NCI-H774 (cell line): Measurements from ENCODE around the gene OR2H1.

Experiments
- DNase-seq: peaks from one replicate; lab custom pipeline; 2025; lab: John Stamatoyannopoulos, UW

Gene OR2H1

GRCh38 chr6:29483735-29484134 is 26.8 kb downstream of the OR2H1 start:
- DNase-seq = no peak

- DNase-seq = no peak
Measured at GRCh38 chr6:29486577-29486976, 29.6 kb downstream of the OR2H1 start.

DNA sequence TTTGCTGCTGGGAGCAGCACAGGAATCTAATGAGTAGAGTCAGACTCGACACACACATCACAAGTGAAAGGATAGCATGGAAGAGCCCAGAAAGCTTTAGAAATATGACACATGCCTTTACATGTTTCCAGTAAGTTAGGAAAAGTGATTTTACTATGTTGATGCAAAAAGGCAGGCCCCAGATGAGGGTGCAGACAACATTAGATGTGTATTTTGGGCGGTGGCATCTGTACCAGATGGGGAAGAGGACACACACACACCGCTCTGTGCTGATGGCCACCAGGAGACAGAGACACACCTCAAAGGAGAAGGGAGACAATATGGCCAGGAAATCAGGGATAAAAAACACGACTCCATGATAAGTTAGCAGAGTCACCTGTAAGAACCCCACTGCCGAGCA is 30.2 kb downstream of the OR2H1 start:
- DNase-seq = no peak

GRCh38 chr6:29487660-29488059 is 30.7 kb downstream of the OR2H1 start, which contains the start of gene MAS1L:
Gene MAS1L (minus strand): TSS chr6:29487956. CDS start chr6:29487902, 54 bp downstream.
- DNase-seq = no peak

DNA sequence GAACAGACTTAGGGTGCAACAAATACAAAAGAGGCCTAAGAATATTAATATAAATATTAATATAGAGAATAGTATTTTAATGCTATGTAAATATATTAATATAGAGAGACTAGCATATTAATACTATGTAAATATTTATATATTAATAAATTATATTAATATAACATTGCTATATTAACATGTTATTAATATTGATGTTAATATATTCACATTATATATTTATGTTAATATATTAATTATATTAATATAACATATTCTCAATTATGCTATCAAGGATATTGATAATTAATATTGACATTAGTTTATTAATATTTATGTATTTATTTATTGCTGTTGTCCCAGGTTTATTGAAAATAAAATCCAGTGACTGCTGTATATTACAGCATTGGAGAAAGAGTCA is 31.9 kb downstream of the OR2H1 start:
- DNase-seq = no peak

DNA sequence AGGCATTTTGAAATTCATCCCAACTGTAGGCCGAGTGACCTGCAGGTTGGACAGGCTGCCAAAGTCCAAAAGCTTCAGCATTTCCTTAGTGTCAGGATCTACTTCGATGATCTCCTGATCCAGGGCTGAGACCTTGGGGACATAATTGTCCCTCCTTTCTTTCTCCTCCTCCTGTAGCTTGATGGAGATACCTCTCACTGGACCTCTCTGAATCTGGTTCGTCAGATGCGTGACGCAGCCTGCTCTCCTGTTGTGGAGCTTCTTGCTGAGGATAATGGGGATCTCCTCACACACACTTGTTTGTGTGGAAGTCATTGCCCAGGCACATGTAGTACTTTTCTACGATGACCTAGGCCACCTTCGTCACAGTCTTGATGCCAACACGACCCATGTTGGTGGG is 32.3 kb downstream of the OR2H1 start:
- no peak for DNase-seq

DNA sequence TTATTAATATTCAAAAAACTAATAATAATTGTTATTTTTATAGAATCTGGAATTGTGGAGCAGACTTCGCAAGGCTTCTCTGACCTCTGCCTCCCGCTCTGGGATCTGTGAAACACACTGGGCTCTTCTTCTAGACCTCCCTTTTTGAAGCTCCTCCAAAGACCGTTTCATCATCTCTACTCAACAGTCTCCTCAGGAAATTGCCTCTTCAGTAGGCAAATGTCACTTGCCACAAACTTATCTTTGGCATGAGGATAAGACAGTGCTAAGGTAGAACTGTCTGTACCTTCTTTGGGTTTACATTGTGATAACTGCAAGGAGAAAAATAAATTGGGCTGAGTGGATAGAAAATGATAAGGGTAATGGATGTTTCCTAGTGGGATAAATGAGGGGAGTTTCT is 33.1 kb downstream of the OR2H1 start:
- no peak for DNase-seq

GRCh38 chr6:29490552-29490951 is 33.6 kb downstream of the OR2H1 start:
- no peak for DNase-seq

DNA sequence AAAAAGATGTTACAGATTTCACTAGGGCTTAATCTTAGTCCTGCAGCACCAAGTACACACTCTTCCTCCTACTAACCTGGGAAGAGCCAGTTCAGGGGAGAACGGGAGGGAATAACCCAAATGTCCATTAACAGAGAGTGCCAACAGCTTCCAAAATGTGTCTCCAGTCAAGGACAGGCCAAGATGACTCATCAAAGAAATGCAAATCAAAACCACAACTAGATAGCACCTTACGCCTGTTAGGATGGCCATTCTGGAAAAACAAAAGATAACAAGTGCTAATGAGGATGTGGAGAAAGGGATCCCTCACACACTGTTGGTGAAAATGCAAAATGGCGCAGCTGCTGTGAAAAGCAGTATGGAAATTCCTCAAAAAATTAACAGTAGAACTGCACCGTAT is 34.6 kb downstream of the OR2H1 start:
- DNase-seq = no peak

- no peak for DNase-seq
Measured at GRCh38 chr6:29493261-29493660, 36.3 kb downstream of the OR2H1 start.

DNA sequence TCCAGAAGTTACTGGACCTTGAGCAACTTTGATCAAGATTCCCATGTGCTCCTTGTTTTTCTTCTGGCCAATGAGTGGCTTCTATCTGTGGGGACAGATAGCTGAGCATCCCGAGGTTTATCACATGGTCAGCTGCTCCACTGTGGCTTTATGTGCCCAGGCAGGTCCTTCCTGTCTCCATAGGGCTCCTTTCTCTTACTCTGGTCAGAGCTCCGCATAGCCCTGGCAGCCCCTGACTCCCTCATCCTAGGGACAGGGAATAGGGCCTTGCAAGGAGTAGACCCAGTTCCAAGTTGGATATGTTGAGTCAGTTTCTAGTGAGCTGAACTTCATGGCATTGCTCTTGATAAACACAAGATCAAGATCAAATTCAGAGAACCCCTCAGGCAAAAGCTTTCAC is 37.2 kb downstream of the OR2H1 start:
- no peak for DNase-seq

- DNase-seq = no peak
Measured at GRCh38 chr6:29495571-29495970, 38.6 kb downstream of the OR2H1 start.

- DNase-seq = no peak
Measured at GRCh38 chr6:29496961-29497360, 40.0 kb downstream of the OR2H1 start.

DNA sequence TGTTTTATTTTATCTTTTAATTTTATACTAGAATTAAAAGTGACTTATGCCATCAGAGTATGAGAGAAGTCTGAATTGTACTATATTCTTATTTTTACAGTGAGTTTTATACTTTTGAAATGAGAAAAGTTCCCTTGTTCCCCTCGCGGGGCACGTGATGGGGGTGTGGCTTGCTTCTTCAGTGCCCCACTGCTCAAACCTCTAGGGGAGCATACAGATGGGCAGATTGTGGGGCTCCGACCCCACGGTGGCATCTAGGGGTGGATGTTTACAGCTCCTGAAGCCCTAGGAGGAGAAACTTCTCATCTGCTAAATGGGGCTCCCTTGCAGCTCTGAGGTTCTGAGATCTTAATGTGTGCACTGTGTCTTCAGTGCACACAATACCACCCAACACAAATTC is 42.7 kb downstream of the OR2H1 start:
- no peak for DNase-seq

- no peak for DNase-seq
Measured at GRCh38 chr6:29500594-29500993, 43.6 kb downstream of the OR2H1 start.

GRCh38 chr6:29501106-29501505 is 44.2 kb downstream of the OR2H1 start:
- no peak for DNase-seq

GRCh38 chr6:29502181-29502580 is 45.2 kb downstream of the OR2H1 start:
- DNase-seq = no peak

DNA sequence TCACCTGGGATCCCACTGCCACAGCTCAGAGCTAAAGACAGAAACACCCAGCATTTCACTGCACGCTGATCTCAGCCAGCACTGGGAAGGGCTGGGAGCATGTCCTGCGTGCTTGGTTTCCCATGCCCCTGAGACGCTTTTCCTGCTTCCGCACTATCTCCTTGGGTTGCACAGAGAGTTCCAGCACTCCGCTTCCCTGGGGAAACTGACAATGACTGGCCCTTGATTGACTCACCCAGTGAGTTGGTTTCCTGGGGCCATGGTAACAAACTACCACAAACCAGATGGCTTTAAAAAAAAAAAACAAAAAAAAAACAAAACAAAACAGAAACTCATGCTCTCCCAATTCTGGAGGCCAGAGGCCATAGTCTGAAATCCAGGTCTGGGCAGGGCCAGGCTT is 45.6 kb downstream of the OR2H1 start:
- no peak for DNase-seq

GRCh38 chr6:29504961-29505360 is 48.0 kb downstream of the OR2H1 start:
- no peak for DNase-seq

- DNase-seq = no peak
Measured at GRCh38 chr6:29505808-29506207, 48.9 kb downstream of the OR2H1 start.

DNA sequence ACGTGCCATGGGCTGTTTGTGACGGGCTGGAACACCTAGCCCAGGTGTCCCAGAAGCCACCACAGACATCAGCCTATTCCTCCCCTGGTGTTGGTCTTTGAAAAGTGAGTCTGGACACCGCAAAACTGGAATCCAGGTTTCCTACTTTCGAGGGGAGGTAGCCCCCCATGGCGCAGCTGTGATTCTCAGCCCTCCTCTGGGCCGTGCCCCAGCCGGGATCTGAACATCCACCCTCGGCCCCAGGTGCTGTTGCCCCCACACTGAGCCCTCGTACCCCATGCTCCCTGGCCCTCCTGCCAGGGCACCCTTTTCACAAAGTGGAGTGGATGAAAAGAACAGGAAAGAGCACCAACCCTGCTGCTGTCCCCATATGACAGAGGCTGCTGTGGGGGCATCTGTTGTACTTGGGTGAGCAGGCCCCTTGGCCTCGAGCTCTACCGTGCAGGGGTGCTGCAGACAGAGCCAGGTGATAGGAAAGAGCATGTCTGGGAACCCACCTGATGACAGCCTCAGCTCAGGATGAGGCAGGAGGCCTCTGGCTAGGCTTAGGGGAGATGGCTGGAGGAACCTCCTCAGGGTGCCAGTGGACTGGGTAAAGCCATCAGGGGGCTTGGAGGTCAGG is 49.6 kb downstream of the OR2H1 start:
- no peak for DNase-seq

GRCh38 chr6:29507319-29507718 is 50.4 kb downstream of the OR2H1 start:
- no peak for DNase-seq

GRCh38 chr6:29509239-29509638 is 52.3 kb downstream of the OR2H1 start:
- DNase-seq = no peak

GRCh38 chr6:29509711-29510110 is 52.8 kb downstream of the OR2H1 start:
- DNase-seq = no peak

DNA sequence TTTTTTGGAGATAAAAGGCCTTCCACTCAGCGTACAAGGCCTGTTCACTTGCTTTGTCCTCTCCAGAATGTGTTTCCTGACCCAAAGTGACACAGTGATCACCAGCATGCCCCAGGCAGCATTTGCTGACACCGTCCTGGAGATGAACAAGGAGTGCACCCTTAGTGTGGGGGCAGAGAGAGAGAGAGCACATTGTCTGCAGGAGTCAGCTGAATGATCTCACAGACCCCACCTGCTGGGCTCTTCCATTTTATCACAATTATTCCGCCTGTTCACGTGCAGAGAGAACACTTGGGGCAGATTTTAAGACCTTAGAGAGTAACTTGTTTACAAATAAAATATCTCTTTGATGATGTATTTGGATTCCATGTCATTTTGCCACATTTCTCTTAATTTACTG is 53.2 kb downstream of the OR2H1 start:
- DNase-seq = no peak
